Epithelial cell of esophagus (primary cell): ENCODE data around the gene TMEM183A.

Source experiments
- DNase-seq: peaks from one replicate; pipeline ENCODE4 v3.0.0; 2010; ENCODE audit warnings: low read depth
- H3K4me3 ChIP-seq: 2 replicates; pipeline ENCODE4 v1.5.1; 2011; ENCODE audit warnings: mild to moderate bottlenecking, low read length, control low read depth
- CTCF ChIP-seq: IDR thresholded peaks from 2 replicates; pipeline ENCODE4 v1.5.1; 2011; ENCODE audit warnings: low read depth, mild to moderate bottlenecking, low read length, control low read depth, inconsistent platforms; ENCODE audit not compliant: insufficient read depth; ENCODE audit errors: missing control alignments

The TMEM183A gene

DNA sequence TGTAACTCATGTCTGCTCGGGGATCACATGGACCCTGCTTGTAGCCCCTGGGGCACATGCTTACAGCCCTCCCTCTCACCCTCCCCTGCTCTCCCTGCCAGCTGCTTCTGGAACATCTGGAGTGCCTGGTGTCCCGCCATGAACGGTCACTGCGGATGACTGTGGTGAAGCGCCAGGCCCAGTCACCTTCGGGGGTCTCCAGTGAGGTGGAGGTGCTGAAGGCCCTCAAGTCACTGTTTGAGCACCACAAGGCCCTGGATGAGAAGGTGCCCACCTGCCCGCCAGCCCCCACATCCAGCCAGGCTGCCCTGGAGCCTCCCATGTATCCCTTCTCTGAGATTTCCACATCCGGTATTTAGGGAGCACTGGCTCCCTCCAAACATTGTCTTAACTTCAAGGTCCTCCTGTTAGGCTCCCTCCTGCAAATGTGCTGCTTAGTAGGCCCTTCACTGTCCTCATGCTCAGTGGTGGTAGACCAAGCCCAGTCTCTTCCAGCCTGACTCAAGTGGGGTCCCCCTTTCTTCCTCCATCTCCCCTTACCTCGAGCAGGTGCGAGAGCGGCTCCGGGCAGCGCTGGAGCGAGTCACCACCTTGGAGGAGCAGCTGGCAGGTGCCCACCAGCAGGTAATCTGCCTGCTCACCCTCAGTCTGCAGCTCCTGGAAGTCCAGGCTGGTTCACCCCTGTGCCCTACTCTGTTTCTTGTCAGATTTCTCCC, 36.8 kb downstream of the TMEM183A start:
- TF ChIP-seq CTCF = no peak
- no peak overlapping the region for H3K4me3 ChIP-seq
- DNase-seq = no peak

DNA sequence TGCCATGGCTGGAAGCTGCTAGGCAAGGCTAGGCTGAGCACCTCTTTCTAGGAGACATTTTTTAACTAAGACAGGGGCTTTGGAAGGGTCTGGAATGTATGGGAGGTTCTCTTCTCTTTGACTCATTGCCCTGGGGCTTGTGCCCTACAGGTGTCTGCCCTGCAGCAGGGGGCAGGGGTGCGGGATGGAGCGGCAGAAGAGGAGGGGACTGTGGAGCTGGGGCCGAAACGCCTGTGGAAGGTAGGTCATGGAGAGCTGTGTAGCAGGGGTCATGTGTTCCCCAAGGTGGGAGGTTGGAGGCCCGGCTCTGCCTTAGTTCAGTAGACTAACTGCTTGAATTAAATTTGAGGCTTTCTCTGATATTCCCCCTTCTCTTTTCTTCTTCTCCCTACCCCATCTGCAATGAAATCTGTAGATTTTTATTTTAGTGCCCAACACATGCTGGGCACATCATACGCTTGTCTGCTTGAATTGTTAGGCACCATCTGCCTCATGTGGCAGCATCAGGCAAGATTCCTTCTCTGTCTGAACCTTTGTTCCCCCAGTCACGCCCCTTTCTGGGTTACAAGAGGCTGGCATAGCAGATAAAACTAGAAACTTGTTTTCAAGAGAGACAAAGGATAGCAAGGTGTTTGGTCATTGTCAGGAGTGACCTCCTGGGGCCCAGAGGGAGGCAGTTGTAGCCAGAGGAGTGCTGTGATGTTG, 37.5 kb downstream of the TMEM183A start:
- no peak for TF ChIP-seq CTCF
- DNase-seq = no peak
- no peak overlapping the region for H3K4me3 ChIP-seq

- no peak for DNase-seq
- H3K4me3 ChIP-seq = no peak overlapping the region
- no peak for TF ChIP-seq CTCF
These were observed 38.2 kb downstream of the TMEM183A start for GRCh38 chr1:203045336-203045735.

- TF ChIP-seq CTCF = no peak
- H3K4me3 ChIP-seq = no peak overlapping the region
- DNase-seq = no peak
These were observed 38.8 kb downstream of the TMEM183A start for GRCh38 chr1:203045821-203046594.

DNA sequence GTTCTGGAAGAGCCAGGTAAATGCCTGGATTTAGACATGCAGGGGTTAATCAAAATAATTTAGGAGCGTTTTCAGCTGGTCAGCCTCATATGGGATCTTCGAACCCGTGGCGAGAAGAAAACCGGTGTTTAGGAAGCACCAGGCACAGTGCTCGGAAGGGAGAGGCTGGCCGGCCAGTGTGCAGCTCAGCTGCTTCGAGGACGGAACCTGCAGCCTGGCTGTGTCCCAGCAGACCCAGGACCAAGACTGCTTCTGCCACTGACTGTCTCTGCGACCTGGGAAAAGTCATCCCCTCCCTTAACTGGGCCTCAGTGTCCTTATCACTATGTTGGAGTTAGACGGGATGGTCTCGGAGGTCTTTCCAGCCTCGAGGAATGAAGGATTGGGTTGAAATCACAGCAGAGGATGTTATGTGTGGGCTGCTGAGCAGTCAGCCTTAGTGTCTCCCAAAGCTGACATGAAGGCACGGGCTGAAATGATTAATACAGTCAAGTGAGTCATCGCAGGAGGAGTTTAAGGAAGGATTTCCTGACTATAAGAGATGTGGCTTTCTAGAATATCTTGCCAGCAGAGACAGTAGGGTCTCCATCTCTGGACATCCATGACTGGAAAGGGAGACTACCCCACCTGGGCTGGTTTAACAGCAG, 39.9 kb downstream of the TMEM183A start:
- DNase-seq = peak; percentile 81
- TF ChIP-seq CTCF = no peak
- no peak overlapping the region for H3K4me3 ChIP-seq

DNA sequence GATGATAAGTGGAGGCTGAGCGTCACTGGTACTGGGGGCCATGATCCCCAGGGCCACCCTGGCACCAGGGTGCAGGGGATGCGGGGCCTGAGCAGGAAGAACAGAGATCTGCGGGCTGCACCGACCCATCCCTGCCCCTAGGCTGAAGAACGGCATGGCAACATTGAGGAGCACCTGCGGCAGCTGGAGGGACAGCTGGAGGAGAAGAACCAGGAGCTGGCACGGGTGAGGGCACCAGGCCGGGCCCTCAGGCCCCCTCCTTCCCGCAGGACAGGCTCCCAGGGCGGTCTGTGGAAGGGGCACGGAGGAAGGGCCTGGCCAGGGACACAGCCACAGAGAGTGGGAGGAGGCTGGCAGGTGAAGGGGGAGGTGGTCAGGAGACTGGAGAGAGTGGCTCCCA, 40.9 kb downstream of the TMEM183A start:
- no peak for TF ChIP-seq CTCF
- H3K4me3 ChIP-seq = no peak overlapping the region
- DNase-seq = no peak
